H9 (cell line): Measurements from ENCODE around the gene WDR7. TPM values are rescaled to one million over a fixed set of nuclear protein-coding genes. Genes with fewer than 3 reads are reported as not detected.

Experiments used
- DNase-seq: peaks from one replicate; pipeline ENCODE4 v3.0.0-alpha.2; 2017
- H2AFZ ChIP-seq: one replicate; pipeline ENCODE4 v1.6.1; 2013; ENCODE audit warnings: mild to moderate bottlenecking, low read length, control low read depth, moderate library complexity
- H2AK5ac ChIP-seq: 2 replicates; pipeline ENCODE4 v1.6.1; 2013; ENCODE audit warnings: low read length, control low read depth, mixed read lengths; ENCODE audit not compliant: insufficient read length
- H2BK120ac ChIP-seq: one replicate; pipeline ENCODE4 v1.6.1; 2013; ENCODE audit warnings: low read depth, mild to moderate bottlenecking, low read length, control low read depth, inconsistent platforms; ENCODE audit not compliant: poor library complexity, severe bottlenecking
- H2BK12ac ChIP-seq: 2 replicates; pipeline ENCODE4 v1.6.1; 2013; ENCODE audit warnings: low read length, control low read depth, mixed read lengths, low read depth; ENCODE audit not compliant: insufficient read length
- H2BK15ac ChIP-seq: 2 replicates; pipeline ENCODE4 v1.6.1; 2013; ENCODE audit warnings: low read depth, low read length, control low read depth
- H2BK20ac ChIP-seq: one replicate; pipeline ENCODE4 v1.6.1; 2013; ENCODE audit warnings: low read depth, mild to moderate bottlenecking, low read length, control low read depth, inconsistent platforms; ENCODE audit not compliant: poor library complexity, severe bottlenecking
- H2BK5ac ChIP-seq: 2 replicates; pipeline ENCODE4 v1.6.1; 2013; ENCODE audit warnings: low read length, control low read depth, mixed read lengths; ENCODE audit not compliant: insufficient read length
- H3K14ac ChIP-seq: 2 replicates; pipeline ENCODE4 v1.6.1; 2013; ENCODE audit warnings: low read length, control low read depth; ENCODE audit not compliant: insufficient read depth
- H3K18ac ChIP-seq: 2 replicates; pipeline ENCODE4 v1.6.1; 2013; ENCODE audit warnings: low read depth, mild to moderate bottlenecking, mixed read lengths, low read length, control low read depth; ENCODE audit not compliant: insufficient read length
- H3K23ac ChIP-seq: 2 replicates; pipeline ENCODE4 v1.6.1; 2013; ENCODE audit warnings: low read length, control low read depth, mixed read lengths, low read depth; ENCODE audit not compliant: insufficient read length
- H3K23me2 ChIP-seq: 2 replicates; pipeline ENCODE4 v1.6.1; 2013; ENCODE audit warnings: low read depth, mild to moderate bottlenecking, mixed read lengths, low read length, control low read depth; ENCODE audit not compliant: insufficient read length, poor library complexity, severe bottlenecking
- H3K27ac ChIP-seq: 2 replicates; pipeline ENCODE4 v1.5.1; 2013; ENCODE audit warnings: low read length, control low read depth, mixed read lengths, low read depth; ENCODE audit not compliant: insufficient read length
- H3K27me3 ChIP-seq: 2 replicates; pipeline ENCODE4 v1.6.1; 2013; ENCODE audit warnings: low read length, control low read depth, inconsistent platforms; ENCODE audit not compliant: insufficient read depth
- H3K4ac ChIP-seq: 2 replicates; pipeline ENCODE4 v1.6.1; 2013; ENCODE audit warnings: low read depth, mild to moderate bottlenecking, control low read depth, inconsistent platforms, low read length, moderate library complexity
- H3K4me1 ChIP-seq: 2 replicates; pipeline ENCODE4 v1.6.1; 2013; ENCODE audit warnings: low read length, control low read depth, inconsistent platforms; ENCODE audit not compliant: insufficient read depth
- H3K4me2 ChIP-seq: 2 replicates; pipeline ENCODE4 v1.6.1; 2013; ENCODE audit warnings: low read length, control low read depth, mixed read lengths; ENCODE audit not compliant: insufficient read length, insufficient read depth
- H3K56ac ChIP-seq: 2 replicates; pipeline ENCODE4 v1.6.1; 2013; ENCODE audit warnings: low read depth, mild to moderate bottlenecking, mixed read lengths, low read length, control low read depth; ENCODE audit not compliant: insufficient read length
- H3K79me1 ChIP-seq: 2 replicates; pipeline ENCODE4 v1.6.1; 2013; ENCODE audit warnings: low read depth, mild to moderate bottlenecking, moderate library complexity, low read length, control low read depth, inconsistent platforms; ENCODE audit not compliant: insufficient read depth, poor library complexity, severe bottlenecking
- H3K79me2 ChIP-seq: 2 replicates; pipeline ENCODE4 v1.6.1; 2013; ENCODE audit warnings: low read length, control low read depth, inconsistent platforms; ENCODE audit not compliant: insufficient read depth
- H3K9ac ChIP-seq: 2 replicates; pipeline ENCODE4 v1.6.1; 2013; ENCODE audit warnings: low read length, control low read depth, mixed read lengths; ENCODE audit not compliant: insufficient read length; ENCODE audit errors: extremely low read depth
- H3K9me3 ChIP-seq: one replicate; pipeline ENCODE4 v1.6.1; 2013; ENCODE audit warnings: low read depth, low read length, inconsistent platforms; ENCODE audit not compliant: control insufficient read depth
- H3T11ph ChIP-seq: one replicate; pipeline ENCODE4 v1.6.1; 2013; ENCODE audit warnings: mild to moderate bottlenecking, low read length, control low read depth, inconsistent platforms
- H4K20me1 ChIP-seq: one replicate; pipeline ENCODE4 v1.6.1; 2013; ENCODE audit not compliant: control insufficient read depth, insufficient read length, insufficient read depth
- H4K5ac ChIP-seq: 2 replicates; pipeline ENCODE4 v1.6.1; 2013; ENCODE audit warnings: low read depth, mild to moderate bottlenecking, mixed read lengths, low read length, control low read depth; ENCODE audit not compliant: insufficient read length
- H4K8ac ChIP-seq: replicated peaks from 2 replicates; pipeline ENCODE4 v1.6.1; 2013; ENCODE audit warnings: low read length, control low read depth, mixed read lengths, low read depth; ENCODE audit not compliant: insufficient read length
- H4K91ac ChIP-seq: 2 replicates; pipeline ENCODE4 v1.6.1; 2013; ENCODE audit warnings: low read depth, mild to moderate bottlenecking, moderate library complexity, mixed read lengths, low read length, control low read depth; ENCODE audit not compliant: insufficient read length
- H3K27ac Mint-ChIP-seq, 3 experiments: 2 replicates in 2 of 3; 3 replicates in 1 of 3; pipeline ENCODE4 v1.8.0; 2020 to 2021; ENCODE audit warnings: mixed read lengths in 3 of 3, mild to moderate bottlenecking in 1 of 3, moderate library complexity in 1 of 3
- H3K27me3 Mint-ChIP-seq: 2 replicates; pipeline ENCODE4 v1.8.0; 2021; ENCODE audit warnings: low read depth, mild to moderate bottlenecking, moderate library complexity, mixed read lengths
- H3K36me3 Mint-ChIP-seq, 3 experiments: 2 replicates in 2 of 3; 3 replicates in 1 of 3; pipeline ENCODE4 v1.8.0; 2020 to 2021; ENCODE audit warnings: low read depth in 3 of 3, mixed read lengths in 3 of 3; ENCODE audit not compliant: insufficient read depth in 1 of 3
- H3K4me1 Mint-ChIP-seq, 2 experiments: 2 replicates each; pipeline ENCODE4 v1.8.0; 2020; ENCODE audit warnings: mixed read lengths in 2 of 2
- H3K4me3 Mint-ChIP-seq, 2 experiments: 2 replicates in 1 of 2; 3 replicates in 1 of 2; pipeline ENCODE4 v1.8.0; 2020 to 2021; ENCODE audit warnings: mild to moderate bottlenecking in 2 of 2, mixed read lengths in 2 of 2, moderate library complexity in 1 of 2
- H3K9me3 Mint-ChIP-seq, 2 experiments: 2 replicates in 1 of 2; 3 replicates in 1 of 2; pipeline ENCODE4 v1.8.0; 2020; ENCODE audit warnings: mild to moderate bottlenecking in 2 of 2, mixed read lengths in 2 of 2, moderate library complexity in 1 of 2
- CTCF ChIP-seq: fragments of 200-600 bp; sonication (generic); conservative IDR thresholded peaks from 3 replicates; pipeline ENCODE4 v1.8.0; 2021; ENCODE audit warnings: antibody characterized with exemption, mild to moderate bottlenecking
- WGBS: extraction: QIAGEN DNeasy Blood & Tissue Kit; methylation state at CpG from one replicate; pipeline ENCODE4 v1.1.7; 2013; ENCODE audit warnings: missing lambda C conversion rate, low lambda C conversion rate, mixed read lengths; ENCODE audit not compliant: insufficient read length; ENCODE audit errors: extremely low coverage; 5-methylcytosine and 5-hydroxymethylcytosine counted together
- total RNA-seq: library from RNA; stranded (reverse); gene quantifications from 2 replicates; pipeline ENCODE4 v1.2.1, GENCODE V29; 2021

The WDR7 gene
- total RNA-seq, 1 experiment from 2014 or later: 14.8 TPM

GRCh38 chr18:56967035-56967434, 315.9 kb downstream of the WDR7 start:
- Mint-ChIP-seq H3K4me1 (peaks cover 8 to 10% of the 10 kb centered on the region in 2 experiments), H3K4me3 (no peak overlapping the region), H3K9me3 (no peaks in the 10 kb centered on the region), H3K27me3 (no peaks in the 10 kb centered on the region), H3K36me3 (no peaks in the 10 kb centered on the region), H3K27ac (no peak overlapping the region)
- Histone ChIP-seq H3K27me3 (no peaks in the 10 kb centered on the region), H3K79me2 (no peaks in the 10 kb centered on the region), H4K20me1 (no peaks in the 10 kb centered on the region), H3K4ac (no peak overlapping the region), H3K14ac (no peak overlapping the region), H2AFZ (no peak overlapping the region), H2AK5ac (no peak overlapping the region), H2BK15ac (no peak overlapping the region), H4K5ac (no peak overlapping the region), H3T11ph (no peak overlapping the region), H3K79me1 (no peaks in the 10 kb centered on the region), H4K8ac (no peak overlapping the region), H3K27ac (no peak overlapping the region), H3K9me3 (no peaks in the 10 kb centered on the region), H3K4me2 (no peak overlapping the region), H3K56ac (no peak overlapping the region), H4K91ac (no peak overlapping the region), H3K23ac (no peak overlapping the region), H2BK20ac (no peak overlapping the region), H3K4me1 (no peaks in the 10 kb centered on the region), H2BK12ac (no peak overlapping the region), H2BK120ac (no peak overlapping the region), H2BK5ac (no peak overlapping the region), H3K9ac (no peak overlapping the region), H3K23me2 (no peaks in the 10 kb centered on the region), H3K18ac (no peak overlapping the region)
- WGBS: no CpG with 5 or more reads among the region's 3 CpGs
- TF ChIP-seq CTCF: no peak
- peak; percentile 32 for DNase-seq
